Adrenal gland (tissue), 12 donors: Measurements from ENCODE around the gene WASL. TPM values are rescaled to one million over a fixed set of nuclear protein-coding genes. Genes with fewer than 3 reads are reported as not detected.
A peak's percentile ranks its signal among the peaks of the same experiment; 100 is the strongest.

Source experiments
- DNase-seq, 7 donors: peaks; one replicate each; pipeline ENCODE4 v3.0.0-alpha.2; 2019 to 2020
- H3K27ac ChIP-seq, 5 donors: fragments of 200-600 bp; sonication (generic) in 4 of 5; 1 replicate in 3 of 5; 2 replicates in 2 of 5; pipeline versions ENCODE4 v1.5.1 to v1.8.0; 2016 to 2020; ENCODE audit warnings: mild to moderate bottlenecking in 1 of 5
- H3K27me3 ChIP-seq: fragments of 200-600 bp; 2 replicates; pipeline ENCODE4 v1.8.0; 2021
- H3K36me3 ChIP-seq, 2 donors: fragments of 200-600 bp; replicated peaks in 1 of 2; 1 replicate in 1 of 2; 2 replicates in 1 of 2; pipeline versions ENCODE4 v1.5.1 to v1.8.0; 2018 to 2022
- H3K4me1 ChIP-seq, 2 donors: fragments of 200-600 bp; replicated peaks in 1 of 2; 1 replicate in 1 of 2; 2 replicates in 1 of 2; pipeline versions ENCODE4 v1.5.1 to v1.8.0; 2018 to 2021
- H3K4me3 ChIP-seq, 4 donors: fragments of 200-600 bp; sonication (generic) in 3 of 4; one replicate each; pipeline ENCODE4 v1.5.1; 2016 to 2018
- H3K9me3 ChIP-seq, 3 donors: fragments of 200-600 bp; sonication (generic) in 1 of 3; replicated peaks in 1 of 3; 1 replicate in 2 of 3; 2 replicates in 1 of 3; pipeline versions ENCODE4 v1.5.1 to v1.8.0; 2016 to 2021
- CTCF ChIP-seq, 6 experiments: fragments of 450-650 bp in 4 of 6; fragments of 200-600 bp in 2 of 6; sonication (generic) in 1 of 6; IDR thresholded peaks; 1 replicate in 5 of 6; 2 replicates in 1 of 6; pipeline versions ENCODE4 v1.5.1 to v1.8.0; 2016 to 2021; ENCODE audit warnings: antibody characterized with exemption in 6 of 6, mild to moderate bottlenecking in 2 of 6, moderate library complexity in 1 of 6
- POLR2A ChIP-seq, 2 donors: fragments of 450-650 bp; IDR thresholded peaks; one replicate each; pipeline ENCODE4 v1.6.1; 2017; ENCODE audit warnings: antibody characterized with exemption in 2 of 2, mild to moderate bottlenecking in 2 of 2, moderate library complexity in 1 of 2
- WGBS, 4 donors: extraction: QIAGEN DNeasy Blood & Tissue Kit in 2 of 4; methylation state at CpG; one replicate each; pipeline versions ENCODE4 v1.1.5 to v1.1.7; 2013 to 2017; 5-methylcytosine and 5-hydroxymethylcytosine counted together
- intact Hi-C, 2 donors: fragments of 100-400 bp; cut with DNase I; formaldehyde crosslinking; loops; one replicate each; pipeline versions ENCODE4 v1.14.1 to v1.15.0; 2022 to 2023
- polyA plus RNA-seq, 3 donors: library from polyadenylated mRNA; stranded (reverse); fragments of 200-250 nt in 2 of 3; fragments of 350-450 nt in 1 of 3; fragmentation: Illumina TruSeq in 1 of 3; extraction: RNeasy Lipid Tissue Mini Kit (QIAGEN cat#74804) in 1 of 3; gene quantifications; one replicate each; pipeline ENCODE4 v1.2.3, GENCODE V29; 2013 to 2014
- total RNA-seq, 9 donors: library from RNA; depleted of rRNA in 4 of 9; stranded (reverse); fragments of >200 nt in 4 of 9; fragments of 120-200 nt in 1 of 9; fragmentation: NEBNext Ultra II Directional in 1 of 9; extraction: Animal tissue kit (Norgen Biotek cat#: 25700) in 1 of 9; gene quantifications; one replicate each; pipeline versions ENCODE4 v1.1.0 to v1.2.4, GENCODE V29; 2013 to 2023
- donor health status: healthy with polysubstance abuse.
- donor health status: Bipolar disorder and iron deficiency.
- donor health status: DM: yes; HTN: yes; CAD: no.
- donor health status: DM: no; HTN: no; CAD: no.
- donor health status: DM: no; HTN: no; CAD: no.
- donor health status: DM: yes; HTN: yes; CAD: no.

Gene WASL
- total and polyA plus RNA-seq, 12 donors, result 12.2 to 52.1 (median 33.1) TPM

DNA sequence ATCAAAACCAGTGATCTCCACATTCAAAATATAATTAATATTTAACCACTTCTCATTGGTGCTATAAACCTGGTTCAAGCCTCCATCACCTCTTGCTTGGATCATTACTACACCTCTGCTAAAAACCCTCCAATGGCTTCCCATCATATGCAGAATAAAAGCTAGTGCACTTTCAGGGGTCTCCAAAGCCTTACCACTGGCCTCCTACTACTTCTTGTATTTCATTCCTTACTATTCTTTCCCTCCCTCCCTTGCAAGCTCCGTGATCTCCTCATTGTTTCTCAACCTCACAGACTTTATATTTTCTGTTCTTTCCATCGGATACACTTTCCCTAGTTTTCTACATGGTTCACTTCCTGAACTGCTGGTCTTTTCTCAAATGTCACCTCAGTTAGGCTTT lies 61.6 kb downstream of the WASL start:
- H3K9me3 ChIP-seq, result no peaks in the 10 kb centered on the region
- H3K27ac ChIP-seq, result no peak overlapping the region
- H3K4me3 ChIP-seq, result no peak overlapping the region
- H3K27me3 ChIP-seq, result no peaks in the 10 kb centered on the region
- WGBS, 4 donors, result 96 to 98% (median 96%) methylated on average over 2 of the region's 2 CpGs
- H3K4me1 ChIP-seq, result no peaks in the 10 kb centered on the region
- intact Hi-C loops, result loop anchor here in 1 of 2 donors (10.0 kb wide), 1 partner anchor 178 kb away; no protein-coding TSS in a partner anchor
- DNase-seq, result no peak
- H3K36me3 ChIP-seq, result peaks cover 0 to 29% of the 10 kb centered on the region in 2 donors
- TF ChIP-seq CTCF (IDR thresholded peaks at IDR 0.05), result no peak
- no peak for TF ChIP-seq POLR2A (IDR thresholded peaks at IDR 0.05)

DNA sequence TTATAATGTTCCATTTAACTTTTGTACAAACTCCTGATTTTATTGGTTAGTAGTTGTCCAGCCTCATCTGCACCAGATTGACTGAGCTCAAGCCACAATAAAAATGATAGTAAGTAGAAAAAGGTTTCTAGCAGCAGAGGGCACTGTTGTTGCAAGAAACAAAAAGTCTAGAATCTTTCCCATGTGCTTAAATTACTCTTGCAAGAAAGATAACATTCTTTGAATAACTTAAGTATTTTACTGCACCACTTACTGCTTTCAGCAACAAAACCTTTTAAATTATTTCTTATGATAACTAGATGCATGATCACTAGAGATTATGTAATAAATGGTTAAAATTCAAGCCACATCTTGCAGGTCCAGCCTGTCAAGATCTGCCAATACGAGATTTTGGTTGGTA lies 66.1 kb downstream of the WASL start:
- no peak for TF ChIP-seq POLR2A (IDR thresholded peaks at IDR 0.05)
- peak; percentile 38 to 71 (median 58) for TF ChIP-seq CTCF (IDR thresholded peaks at IDR 0.05)
- Histone ChIP-seq H3K36me3 (peaks cover 0 to 17% of the 10 kb centered on the region in 2 donors), H3K4me1 (peaks cover 13 to 14% of the 10 kb centered on the region in 2 donors), H3K27me3 (no peaks in the 10 kb centered on the region), H3K27ac (no peak overlapping the region), H3K4me3 (no peak overlapping the region), H3K9me3 (no peaks in the 10 kb centered on the region)
- intact Hi-C loops, result loop anchor here in 1 of 2 donors (10.0 kb wide), 1 partner anchor 182 kb away; no protein-coding TSS in a partner anchor
- WGBS, 4 donors, result 80 to 89% (median 83%) methylated on average over 1 of the region's 1 CpG
- DNase-seq, result peak in 3 of 7 donors; percentile 19 to 43 (median 25)

- H3K4me1 ChIP-seq, result peaks cover 13 to 14% of the 10 kb centered on the region in 2 donors
- WGBS, 4 donors, result 49 to 59% (median 54%) methylated on average over 2 of the region's 2 CpGs
- TF ChIP-seq CTCF (IDR thresholded peaks at IDR 0.05), result peak in 1 of 6 experiments; percentile 11
- no peak for TF ChIP-seq POLR2A (IDR thresholded peaks at IDR 0.05)
- no peak overlapping the region for H3K27ac ChIP-seq
- H3K4me3 ChIP-seq, result no peak overlapping the region
- peak in 2 of 7 donors; percentile 30 to 44 for DNase-seq
- intact Hi-C loops, result loop anchor here in 1 of 2 donors (10.0 kb wide), 1 partner anchor 183 kb away; no protein-coding TSS in a partner anchor
- H3K36me3 ChIP-seq, result peaks cover 0 to 10% of the 10 kb centered on the region in 2 donors
- H3K27me3 ChIP-seq, result no peaks in the 10 kb centered on the region
- H3K9me3 ChIP-seq, result no peaks in the 10 kb centered on the region
Measured at GRCh38 chr7:123681561-123681960, 67.2 kb downstream of the WASL start.

GRCh38 chr7:123680580-123680979 lies 68.2 kb downstream of the WASL start:
- WGBS, 4 donors, result 87 to 95% (median 90%) methylated on average over 3 of the region's 3 CpGs
- Histone ChIP-seq H3K4me1 (peaks cover 13 to 15% of the 10 kb centered on the region in 2 donors), H3K4me3 (no peak overlapping the region), H3K27ac (no peak overlapping the region), H3K9me3 (no peaks in the 10 kb centered on the region), H3K27me3 (no peaks in the 10 kb centered on the region), H3K36me3 (peaks cover 0 to 10% of the 10 kb centered on the region in 2 donors)
- no peak for DNase-seq
- TF ChIP-seq POLR2A (IDR thresholded peaks at IDR 0.05) (no peak), CTCF (IDR thresholded peaks at IDR 0.05) (no peak)
- intact Hi-C loops, result loop anchor here in 1 of 2 donors (10.0 kb wide), 1 partner anchor 184 kb away; no protein-coding TSS in a partner anchor
